Neutrophil (primary cell): Measurements from ENCODE around the gene TEKT4.

Experiments used
- H3K27ac ChIP-seq: fragments of 200-600 bp; sonication (generic); 2 replicates; pipeline ENCODE4 v1.5.1; 2016; ENCODE audit warnings: mild to moderate bottlenecking, moderate library complexity
- H3K27me3 ChIP-seq: fragments of 200-600 bp; sonication (generic); 2 replicates; pipeline ENCODE4 v1.6.0; 2016; ENCODE audit warnings: mild to moderate bottlenecking
- H3K36me3 ChIP-seq: fragments of 200-600 bp; sonication (generic); 2 replicates; pipeline ENCODE4 v1.5.1; 2017
- H3K4me1 ChIP-seq, 2 experiments: fragments of 200-600 bp in 1 of 2; sonication (generic) in 1 of 2; 1 replicate in 1 of 2; 2 replicates in 1 of 2; pipeline versions ENCODE4 v1.5.1 to v1.6.1; 2013 to 2016; ENCODE audit warnings: low read depth in 1 of 2, low read length in 1 of 2, mild to moderate bottlenecking in 1 of 2, moderate library complexity in 1 of 2; ENCODE audit not compliant: control insufficient read depth in 1 of 2, insufficient read depth in 1 of 2
- H3K4me3 ChIP-seq, 2 experiments: fragments of 200-600 bp in 1 of 2; sonication (generic) in 1 of 2; 1 replicate in 1 of 2; 2 replicates in 1 of 2; pipeline ENCODE4 v1.5.1; 2013 to 2016; ENCODE audit warnings: low read depth in 1 of 2, low read length in 1 of 2, mild to moderate bottlenecking in 1 of 2, moderate library complexity in 1 of 2
- H3K9me3 ChIP-seq: fragments of 200-600 bp; sonication (generic); 2 replicates; pipeline ENCODE4 v1.5.1; 2016
- CTCF ChIP-seq: fragments of 200-600 bp; sonication (generic); IDR thresholded peaks from 2 replicates; pipeline ENCODE4 v1.5.1; 2016; ENCODE audit warnings: antibody characterized with exemption

TEKT4 gene

GRCh38 chr2:94873362-94874276 lies 2.4 kb downstream of the TEKT4 start:
- H3K27ac ChIP-seq, result no peak overlapping the region
- H3K4me1 ChIP-seq, result no peaks in the 10 kb centered on the region
- no peak overlapping the region for H3K4me3 ChIP-seq
- no peaks in the 10 kb centered on the region for H3K36me3 ChIP-seq
- peaks cover 34% of the 10 kb centered on the region for H3K27me3 ChIP-seq
- no peaks in the 10 kb centered on the region for H3K9me3 ChIP-seq
- TF ChIP-seq CTCF, result no peak

- H3K36me3 ChIP-seq, result no peaks in the 10 kb centered on the region
- peaks cover 34% of the 10 kb centered on the region for H3K27me3 ChIP-seq
- no peaks in the 10 kb centered on the region for H3K9me3 ChIP-seq
- peak; percentile 29 for TF ChIP-seq CTCF
- H3K4me1 ChIP-seq, result no peaks in the 10 kb centered on the region
- H3K27ac ChIP-seq, result no peak overlapping the region
- H3K4me3 ChIP-seq, result no peak overlapping the region
These were observed 3.2 kb downstream of the TEKT4 start for GRCh38 chr2:94874277-94874997.

- Histone ChIP-seq H3K36me3 (no peaks in the 10 kb centered on the region), H3K27ac (no peak overlapping the region), H3K9me3 (no peaks in the 10 kb centered on the region), H3K4me3 (no peak overlapping the region), H3K4me1 (no peaks in the 10 kb centered on the region), H3K27me3 (peaks cover 30% of the 10 kb centered on the region)
- no peak for TF ChIP-seq CTCF
These were observed 4.0 kb downstream of the TEKT4 start for GRCh38 chr2:94875064-94875819.

- Histone ChIP-seq H3K27me3 (peaks cover 23% of the 10 kb centered on the region), H3K4me1 (no peaks in the 10 kb centered on the region), H3K27ac (no peak overlapping the region), H3K4me3 (no peak overlapping the region), H3K36me3 (no peaks in the 10 kb centered on the region), H3K9me3 (no peaks in the 10 kb centered on the region)
- no peak for TF ChIP-seq CTCF
These were observed 4.7 kb downstream of the TEKT4 start for GRCh38 chr2:94875820-94876522.

GRCh38 chr2:94876523-94876863 lies 5.3 kb downstream of the TEKT4 start:
- no peak overlapping the region for H3K4me3 ChIP-seq
- H3K9me3 ChIP-seq, result no peaks in the 10 kb centered on the region
- H3K27ac ChIP-seq, result no peak overlapping the region
- H3K27me3 ChIP-seq, result peaks cover 18% of the 10 kb centered on the region
- TF ChIP-seq CTCF, result no peak
- H3K36me3 ChIP-seq, result no peaks in the 10 kb centered on the region
- no peaks in the 10 kb centered on the region for H3K4me1 ChIP-seq
